HepG2 (cell line): ENCODE measurements around the gene NPFFR1. TPM values are rescaled to one million over a fixed set of nuclear protein-coding genes. Genes with fewer than 3 reads are reported as not detected.

Experiments used
- ARID4A ChIP-seq: sonication (generic); formaldehyde crosslinking; IDR thresholded peaks from 2 replicates; pipeline ENCODE4 v1.5.0; 2020; ENCODE audit warnings: mild to moderate bottlenecking, missing genetic modification reagents, borderline replicate concordance
- GLI4 ChIP-seq: sonication (generic); formaldehyde crosslinking; IDR thresholded peaks from 2 replicates; pipeline ENCODE4 v1.5.1; 2020; ENCODE audit warnings: missing genetic modification reagents, mild to moderate bottlenecking, moderate library complexity, borderline replicate concordance
- KDM5B ChIP-seq: sonication (generic); formaldehyde crosslinking; IDR thresholded peaks from 2 replicates; pipeline ENCODE4 v1.4.0; 2020; ENCODE audit warnings: missing genetic modification reagents, mild to moderate bottlenecking, borderline replicate concordance
- MAZ ChIP-seq, 2 experiments: sonication (generic) in 1 of 2; formaldehyde crosslinking in 1 of 2; IDR thresholded peaks; 2 replicates each; pipeline versions ENCODE4 v1.5.0 to v1.6.1; 2012 to 2020; ENCODE audit warnings: low read depth in 2 of 2, mild to moderate bottlenecking in 2 of 2, borderline replicate concordance in 1 of 2, improper control_type of control experiment in 1 of 2, low read length in 1 of 2, missing genetic modification reagents in 1 of 2, moderate library complexity in 1 of 2
- NR2F2 ChIP-seq: IDR thresholded peaks from 2 replicates; pipeline ENCODE4 v1.6.1; 2012; ENCODE audit warnings: low read depth, inconsistent platforms, borderline replicate concordance
- PCBP1 ChIP-seq: fragments of 200-400 bp; formaldehyde crosslinking; IDR thresholded peaks from 2 replicates; pipeline ENCODE4 v1.6.1; 2017; ENCODE audit warnings: mild to moderate bottlenecking, low read depth, low read length, borderline replicate concordance
- PRMT3 ChIP-seq: sonication (generic); formaldehyde crosslinking; IDR thresholded peaks from 2 replicates; pipeline ENCODE4 v1.8.1; 2022; ENCODE audit warnings: low read depth, mild to moderate bottlenecking, moderate library complexity, missing genetic modification reagents, borderline replicate concordance
- RARA ChIP-seq: IDR thresholded peaks from 2 replicates; pipeline ENCODE4 v1.6.1; 2016; ENCODE audit warnings: missing genetic modification reagents, missing compliant biosample characterization
- RNF2 ChIP-seq: fragments of 450-650 bp; conservative IDR thresholded peaks from 2 replicates; pipeline ENCODE4 v1.6.1; 2016; ENCODE audit warnings: low read depth
- SKI ChIP-seq: fragments of 450-650 bp; IDR thresholded peaks from one replicate; pipeline ENCODE4 v1.6.1; 2018; ENCODE audit warnings: mild to moderate bottlenecking; ENCODE audit not compliant: partially characterized antibody
- TRIM22 ChIP-seq: fragments of 450-650 bp; IDR thresholded peaks from 2 replicates; pipeline ENCODE4 v1.6.1; 2017
- ZBTB49 ChIP-seq: sonication (generic); formaldehyde crosslinking; IDR thresholded peaks from 2 replicates; pipeline ENCODE4 v1.4.0; 2020; ENCODE audit warnings: missing genetic modification reagents, borderline replicate concordance
- ZNF281 ChIP-seq: sonication (generic); formaldehyde crosslinking; IDR thresholded peaks from 2 replicates; pipeline ENCODE4 v1.4.0; 2020; ENCODE audit warnings: missing genetic modification reagents, borderline replicate concordance
- ZNF34 ChIP-seq: sonication (generic); formaldehyde crosslinking; IDR thresholded peaks from 2 replicates; pipeline ENCODE4 v1.4.0; 2020; ENCODE audit warnings: mild to moderate bottlenecking, missing genetic modification reagents, borderline replicate concordance
- ZNF362 ChIP-seq: sonication (generic); formaldehyde crosslinking; IDR thresholded peaks from 2 replicates; pipeline ENCODE4 v1.4.0; 2020; ENCODE audit warnings: missing genetic modification reagents, mild to moderate bottlenecking, borderline replicate concordance
- polyA plus RNA-seq, 8 experiments: library from polyadenylated mRNA; depleted of rRNA in 3 of 8; stranded (reverse) in 7 of 8; unstranded in 1 of 8; fragments of >200 nt; fragmentation: Illumina TruSeq in 4 of 8; extraction: Trizol in 4 of 8; gene quantifications; 2 replicates each; pipeline versions ENCODE4 v1.2.1 to v1.2.3, GENCODE V29; 2011 to 2016; ENCODE audit warnings: low read depth in 4 of 8, missing spikeins in 1 of 8, mixed read lengths in 1 of 8; ENCODE audit not compliant: insufficient read depth in 1 of 8
- total RNA-seq, 5 experiments: library from RNA; depleted of rRNA; stranded (reverse); fragments of >200 nt; fragmentation: Illumina TruSeq; extraction: Trizol; gene quantifications; 2 replicates each; pipeline ENCODE4 v1.2.3, GENCODE V29; 2016; ENCODE audit warnings: low read depth in 1 of 5

NPFFR1 gene
- total and polyA plus RNA-seq, 2 of the 13 experiments (the other 11 are each of a cell fraction or from before 2014, with no cell fraction given): under 0.01 TPM; not detected in 1

GRCh38 chr10:70317272-70317942 lies 33.6 kb upstream of the NPFFR1 start (continued):
- 0 out of 2 replicates have a peak, but pooled peaks have one; percentile 1 for TF ChIP-seq ARID4A
- TF ChIP-seq KDM5B (CRISPR knock-in tag): no peak
- TF ChIP-seq NR2F2: no peak
- no peak for TF ChIP-seq RNF2
- no peak for TF ChIP-seq TRIM22
- TF ChIP-seq GLI4 (CRISPR knock-in tag): no peak
- TF ChIP-seq MAZ (IDR thresholded peaks at IDR 0.05; ENCODE audit: borderline replicate concordance, low read depth, low read length): no peak
- no peak for TF ChIP-seq MAZ (CRISPR knock-in tag; IDR thresholded peaks at IDR 0.05; ENCODE audit: low read depth)
- TF ChIP-seq RARA: peak; percentile 88
- TF ChIP-seq ZBTB49 (CRISPR knock-in tag): no peak
- TF ChIP-seq SKI: peak; percentile 28
- TF ChIP-seq PCBP1: no peak
- no peak for TF ChIP-seq ZNF34 (CRISPR knock-in tag)
- TF ChIP-seq PRMT3 (CRISPR knock-in tag): no peak
- TF ChIP-seq ZNF362 (CRISPR knock-in tag): peak; percentile 73; the same call in 1 of the 2 replicates
- TF ChIP-seq ZNF281 (CRISPR knock-in tag): no peak
